Activated naive CD4-positive, alpha-beta T cell (primary cell): ENCODE results near the gene PAF1.
A peak's percentile ranks its signal among the peaks of the same experiment; 100 is the strongest.

Experiments used
- DNase-seq, 4 experiments: peaks; one replicate each; lab custom pipeline; 2025; lab: John Stamatoyannopoulos, UW

Gene PAF1

GRCh38 chr19:39390751-39391437 lies at the start of gene PAF1, which contains the start of gene MED29:
TSS of gene PAF1 (minus strand) at chr19:39391106. CDS start at chr19:39390864, 242 bp downstream.
TSS of gene MED29 (plus strand) at chr19:39391378. CDS start at chr19:39391423, 45 bp downstream.
- DNase-seq, result peak; percentile 80 to 95 (median 87)

- no peak for DNase-seq
Measured at GRCh38 chr19:39438270-39438934, 47.5 kb upstream of the PAF1 start.

- DNase-seq, result no peak
Measured at GRCh38 chr19:39436350-39436716, 45.4 kb upstream of the PAF1 start.

DNA sequence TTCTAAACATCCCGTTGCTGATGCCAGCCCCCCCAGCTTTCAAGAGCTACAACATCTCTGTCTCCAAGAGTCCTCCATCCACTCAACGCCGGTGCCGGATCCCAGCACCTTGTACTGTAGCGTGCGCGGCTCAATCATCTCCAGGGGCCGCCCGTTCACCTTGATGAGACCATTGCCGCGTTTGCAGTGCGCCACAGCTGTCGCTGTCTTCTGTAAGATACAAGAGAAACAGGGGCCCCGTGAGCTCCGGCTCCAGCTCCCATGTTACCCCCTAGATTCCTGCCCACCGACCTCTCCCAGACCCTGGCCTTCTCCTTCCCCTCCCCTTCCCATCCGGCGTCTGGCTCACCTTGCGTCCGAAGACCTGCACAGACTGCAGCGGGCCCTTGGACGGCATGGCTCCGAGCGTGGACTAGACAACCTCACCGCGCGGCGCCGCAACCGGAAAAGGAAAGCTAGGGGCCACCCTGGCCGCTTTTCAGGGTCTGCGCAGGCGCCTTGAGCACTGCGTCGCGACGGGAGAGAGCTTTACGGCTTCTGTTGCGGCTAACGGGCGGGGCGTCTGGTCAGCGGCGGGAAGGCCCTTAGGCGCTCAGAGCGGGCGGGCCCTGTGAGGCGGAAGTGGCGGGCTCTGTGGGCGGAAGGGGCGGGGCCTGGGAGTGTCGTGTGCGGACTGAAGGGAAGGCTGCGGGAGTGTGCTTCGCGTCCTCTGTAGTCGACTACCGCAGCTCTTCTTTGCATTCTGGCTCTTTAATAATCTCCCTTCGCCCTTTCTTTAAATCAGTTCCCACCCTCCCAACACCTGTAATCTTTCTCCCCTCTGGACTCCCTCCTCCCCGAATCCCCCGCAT lies 44.8 kb upstream of the PAF1 start, which contains the start of gene RPS16:
RPS16 (minus strand) TSS at position 451 of the 851 bp plus-strand sequence; CDS start at position 397, 54 bp downstream.
- DNase-seq, result peak; percentile 96 to 98 (median 98)

- no peak for DNase-seq
Measured at GRCh38 chr19:39434123-39435076, 43.5 kb upstream of the PAF1 start.

GRCh38 chr19:39433480-39434079 lies 42.7 kb upstream of the PAF1 start:
- DNase-seq, result no peak

GRCh38 chr19:39432677-39433025 lies 41.7 kb upstream of the PAF1 start:
- no peak for DNase-seq

- DNase-seq, result no peak
Measured at GRCh38 chr19:39430675-39431593, 40.0 kb upstream of the PAF1 start.

- no peak for DNase-seq
Measured at GRCh38 chr19:39428283-39429112, 37.6 kb upstream of the PAF1 start.

- DNase-seq, result no peak
Measured at GRCh38 chr19:39427707-39428106, 36.8 kb upstream of the PAF1 start.

GRCh38 chr19:39426170-39426569 lies 35.3 kb upstream of the PAF1 start:
- no peak for DNase-seq

DNA sequence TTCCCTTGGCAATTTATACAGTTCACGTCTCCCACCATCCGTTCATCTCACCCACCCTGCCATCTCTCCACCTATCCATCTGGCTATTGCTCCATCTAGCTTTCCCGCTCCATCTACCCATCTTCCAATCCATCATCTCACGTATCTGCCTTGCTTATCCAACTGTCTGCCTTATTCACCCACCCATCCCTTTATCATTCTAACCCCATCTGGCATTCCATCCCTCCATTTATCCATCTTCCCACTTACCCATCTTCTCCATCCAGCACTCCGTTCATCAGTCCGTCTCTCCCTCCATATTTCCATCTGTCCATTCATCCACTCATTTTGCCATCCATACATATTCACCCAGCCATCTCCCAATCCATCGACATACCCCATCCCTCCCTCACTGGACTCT lies 34.8 kb upstream of the PAF1 start:
- no peak for DNase-seq

DNA sequence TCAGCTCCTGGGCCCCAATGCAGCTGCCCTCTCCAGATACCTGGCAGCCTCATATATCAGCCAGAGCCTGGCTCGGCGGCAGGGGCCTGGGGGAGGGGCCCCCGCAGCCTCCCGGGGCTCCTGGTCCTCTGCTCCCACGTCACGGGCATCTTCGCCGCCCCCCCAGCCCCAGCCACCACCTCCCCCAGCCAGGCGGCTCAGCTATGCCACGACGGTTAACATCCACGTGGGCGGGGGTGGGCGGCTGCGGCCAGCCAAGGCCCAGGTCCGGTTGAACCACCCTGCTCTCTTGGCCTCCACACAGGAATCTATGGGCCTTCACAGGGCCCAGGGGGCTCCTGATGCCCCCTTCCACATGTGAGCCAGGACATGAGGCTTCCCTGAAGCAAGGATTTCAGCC lies 34.0 kb upstream of the PAF1 start:
- DNase-seq, result no peak

DNA sequence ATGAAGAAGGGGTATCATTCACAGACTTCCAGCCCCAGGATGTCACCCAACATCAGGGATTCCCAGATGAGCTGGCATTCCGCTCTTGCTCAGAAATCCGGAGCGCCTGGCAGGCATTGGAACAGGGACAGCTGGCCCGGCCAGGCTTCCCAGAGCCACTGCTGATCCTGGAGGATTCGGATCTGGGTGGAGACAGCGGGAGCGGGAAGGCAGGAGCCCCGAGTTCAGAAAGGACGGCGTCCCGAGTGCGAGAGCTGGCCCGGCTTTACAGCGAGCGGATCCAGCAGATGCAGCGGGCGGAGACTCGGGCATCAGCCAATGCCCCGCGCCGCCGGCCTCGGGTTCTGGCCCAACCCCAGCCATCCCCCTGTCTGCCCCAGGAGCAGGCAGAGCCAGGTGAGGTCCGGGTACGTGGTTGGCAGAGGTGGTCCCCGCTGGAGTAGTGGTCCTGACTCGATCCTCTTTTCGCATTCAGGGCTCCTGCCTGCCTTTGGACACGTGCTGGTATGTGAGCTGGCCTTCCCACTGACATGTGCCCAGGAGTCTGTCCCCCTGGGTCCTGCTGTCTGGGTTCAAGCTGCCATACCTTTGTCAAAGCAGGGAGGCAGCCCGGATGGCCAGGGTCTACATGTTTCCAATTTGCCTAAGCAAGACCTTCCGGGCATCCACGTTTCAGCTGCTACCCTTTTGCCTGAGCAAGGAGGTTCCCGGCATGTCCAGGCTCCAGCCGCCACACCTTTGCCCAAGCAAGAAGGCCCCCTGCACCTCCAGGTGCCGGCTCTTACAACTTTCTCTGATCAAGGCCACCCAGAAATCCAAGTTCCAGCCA lies 32.6 kb upstream of the PAF1 start:
- no peak for DNase-seq

GRCh38 chr19:39422020-39422419 lies 31.1 kb upstream of the PAF1 start:
- DNase-seq, result no peak

DNA sequence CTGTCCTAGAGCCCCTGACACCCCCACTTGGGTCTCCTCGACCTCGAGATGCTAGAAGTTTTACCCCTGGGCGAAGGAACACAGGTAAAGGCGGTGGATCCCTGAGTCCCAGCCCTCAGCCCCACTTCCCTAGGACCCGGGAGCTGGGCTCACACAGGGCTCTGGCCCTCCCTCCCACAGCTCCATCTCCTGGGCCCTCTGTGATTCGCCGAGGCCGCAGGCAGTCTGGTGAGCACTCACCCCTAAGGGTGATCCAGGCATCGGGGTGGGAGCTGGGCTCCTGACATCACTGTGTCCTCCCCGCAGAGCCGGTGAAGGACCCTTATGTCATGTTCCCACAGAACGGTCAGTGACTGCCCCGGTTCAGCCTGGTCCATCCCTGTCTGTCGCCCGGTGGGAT lies 29.9 kb upstream of the PAF1 start:
- no peak for DNase-seq

GRCh38 chr19:39419003-39419402 lies 28.1 kb upstream of the PAF1 start:
- no peak for DNase-seq
